NCI-H748 treated with DMSO at 0.1 percent for 48 hours (cell line): ENCODE measurements around the gene JAKMIP2.
A peak's percentile ranks its signal among the peaks of the same experiment; 100 is the strongest.

Source experiments
- DNase-seq: peaks from one replicate; lab custom pipeline; 2025; lab: John Stamatoyannopoulos, UW

JAKMIP2 gene

DNA sequence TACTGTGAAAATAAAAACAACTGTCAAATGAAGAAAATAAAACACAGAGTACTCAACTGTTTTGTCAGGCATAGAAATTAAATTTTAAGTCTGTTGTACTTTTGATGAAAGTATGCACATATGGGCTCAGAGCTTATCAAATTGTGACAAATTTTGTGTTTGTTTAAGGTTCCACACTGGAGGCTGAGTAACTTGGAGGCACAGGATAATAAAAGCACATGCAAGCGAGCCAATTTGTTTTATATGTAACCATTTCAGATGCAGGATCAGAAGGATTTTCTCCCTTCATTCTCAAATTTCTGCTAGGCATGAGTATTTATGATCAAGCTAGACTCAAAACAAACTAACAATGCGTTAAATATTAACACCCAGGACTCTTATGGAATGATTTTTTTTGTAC lies 87.8 kb downstream of the JAKMIP2 start:
- no peak for DNase-seq

DNA sequence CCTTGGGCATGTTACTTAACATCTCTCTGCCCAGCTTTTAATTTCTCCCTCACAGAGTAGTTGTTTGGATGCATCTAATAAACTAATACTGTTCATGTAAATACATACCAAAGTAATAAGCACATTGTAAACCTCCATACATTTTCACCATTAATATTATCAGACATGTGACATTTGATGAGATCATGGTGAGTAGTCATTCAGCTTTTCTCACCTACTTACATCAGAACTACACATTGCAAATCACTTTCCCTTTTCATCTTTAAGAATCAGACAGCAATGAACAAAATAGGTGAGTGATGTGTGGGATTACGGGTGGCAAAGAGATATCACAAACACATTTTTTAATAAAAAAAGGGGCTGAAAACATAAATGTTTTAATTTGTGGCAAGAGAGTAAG lies 89.3 kb downstream of the JAKMIP2 start:
- no peak for DNase-seq

GRCh38 chr5:147691130-147691529 lies 91.4 kb downstream of the JAKMIP2 start:
- DNase-seq: no peak

DNA sequence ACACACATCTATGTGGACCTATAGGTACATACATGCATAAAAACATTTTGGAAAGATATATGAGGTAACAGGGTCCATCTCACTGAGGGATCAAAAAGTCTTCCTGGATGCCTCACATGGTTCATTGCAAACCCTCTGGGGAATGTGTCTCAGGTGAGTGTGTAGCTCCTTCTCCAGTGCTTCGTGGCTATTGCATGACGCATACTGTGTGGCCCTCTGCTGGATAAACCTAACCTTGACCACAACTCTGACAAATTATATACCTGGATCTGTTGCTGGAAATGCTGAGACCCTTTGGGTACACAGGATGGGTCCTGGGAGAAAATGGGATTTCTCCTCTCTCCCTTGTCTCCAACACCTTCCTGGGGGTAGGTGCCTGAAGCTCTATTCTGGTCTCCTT lies 91.9 kb downstream of the JAKMIP2 start:
- DNase-seq: peak; percentile 3

GRCh38 chr5:147689426-147689825 lies 93.1 kb downstream of the JAKMIP2 start:
- no peak for DNase-seq

- DNase-seq: no peak
Measured at GRCh38 chr5:147688656-147689356, 93.7 kb downstream of the JAKMIP2 start.

GRCh38 chr5:147687118-147687517 lies 95.4 kb downstream of the JAKMIP2 start:
- DNase-seq: peak; percentile 94

- DNase-seq: no peak
Measured at GRCh38 chr5:147686421-147686820, 96.1 kb downstream of the JAKMIP2 start.

GRCh38 chr5:147685993-147686392 lies 96.5 kb downstream of the JAKMIP2 start:
- DNase-seq: no peak

DNA sequence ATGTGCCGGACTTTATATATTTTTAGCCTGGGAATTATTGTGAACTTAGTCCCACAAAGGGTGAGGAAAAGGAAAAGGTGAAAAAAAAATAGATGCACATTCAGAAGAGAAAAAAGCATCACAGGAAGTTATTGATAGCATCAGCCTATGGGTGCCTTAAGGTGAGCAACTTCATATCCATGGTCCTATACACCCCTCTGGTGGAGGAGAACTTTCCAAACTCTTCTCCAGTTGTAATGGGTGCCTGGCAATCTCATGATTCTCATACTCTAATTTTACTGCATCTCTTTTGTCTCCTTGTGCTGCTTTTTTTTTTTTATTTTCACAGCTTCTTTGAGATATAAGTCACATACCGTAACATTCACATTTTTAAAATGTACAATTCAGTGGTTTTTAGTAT lies 107.4 kb downstream of the JAKMIP2 start:
- DNase-seq: no peak

DNA sequence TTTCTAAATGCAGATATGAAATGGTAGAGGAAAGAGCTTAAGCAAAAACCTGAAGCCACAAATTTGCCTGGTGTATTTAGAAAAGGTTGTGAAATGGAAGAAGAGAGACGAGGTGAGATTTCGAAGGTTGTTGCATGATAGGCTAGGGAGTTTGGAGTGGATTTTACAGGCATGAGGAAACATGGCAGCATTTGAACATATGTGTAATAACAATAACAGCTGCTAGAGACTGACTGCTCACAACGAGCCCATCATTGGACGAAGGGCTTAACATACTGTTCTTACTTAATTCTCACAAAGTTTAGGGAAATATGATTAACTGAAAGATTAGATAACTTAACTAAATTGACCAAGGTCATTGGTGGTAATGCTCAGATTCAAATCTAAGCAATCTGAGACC lies 108.1 kb downstream of the JAKMIP2 start:
- DNase-seq: no peak

GRCh38 chr5:147673791-147674190 lies 108.7 kb downstream of the JAKMIP2 start:
- DNase-seq: no peak

DNA sequence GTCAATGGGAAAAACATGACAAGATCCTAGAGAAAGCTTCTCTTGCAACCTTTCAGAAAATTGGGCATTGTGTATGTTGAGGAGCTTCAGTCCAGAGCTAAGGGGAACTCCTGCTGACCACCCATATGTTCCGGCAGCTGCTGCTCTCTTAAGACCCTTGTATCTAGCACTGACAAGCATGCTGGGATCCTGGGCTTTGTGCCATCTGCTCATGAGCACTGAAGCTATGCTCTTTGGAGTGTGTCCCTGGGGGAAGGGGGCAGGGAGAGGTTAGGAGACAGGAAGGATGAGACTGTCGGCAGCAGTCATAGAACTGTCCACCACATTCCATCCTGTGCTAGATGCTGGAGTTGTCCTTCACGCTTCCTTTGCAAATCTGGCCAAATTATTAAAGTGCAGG lies 109.3 kb downstream of the JAKMIP2 start:
- DNase-seq: no peak

DNA sequence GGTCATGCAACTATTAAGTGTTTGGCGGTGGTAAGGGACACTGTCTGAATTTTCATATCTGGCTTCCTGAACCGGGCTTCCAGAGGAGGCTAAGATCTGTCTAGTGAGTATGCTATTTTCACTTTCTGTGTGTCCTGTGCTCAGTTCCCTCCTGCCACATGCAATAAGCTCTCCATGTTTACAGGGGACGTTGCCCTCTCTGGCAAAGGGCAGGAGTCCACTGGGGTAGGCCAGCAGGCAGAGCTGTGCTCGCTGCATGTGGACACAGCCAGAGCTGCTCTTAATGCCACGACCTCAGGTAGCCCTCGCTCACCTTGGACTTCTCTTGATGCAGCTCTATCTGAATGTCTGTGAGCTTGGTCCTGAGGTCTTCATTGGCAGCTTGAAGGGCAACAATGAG lies 111.2 kb downstream of the JAKMIP2 start:
- no peak for DNase-seq

- no peak for DNase-seq
Measured at GRCh38 chr5:147670815-147671214, 111.7 kb downstream of the JAKMIP2 start.

DNA sequence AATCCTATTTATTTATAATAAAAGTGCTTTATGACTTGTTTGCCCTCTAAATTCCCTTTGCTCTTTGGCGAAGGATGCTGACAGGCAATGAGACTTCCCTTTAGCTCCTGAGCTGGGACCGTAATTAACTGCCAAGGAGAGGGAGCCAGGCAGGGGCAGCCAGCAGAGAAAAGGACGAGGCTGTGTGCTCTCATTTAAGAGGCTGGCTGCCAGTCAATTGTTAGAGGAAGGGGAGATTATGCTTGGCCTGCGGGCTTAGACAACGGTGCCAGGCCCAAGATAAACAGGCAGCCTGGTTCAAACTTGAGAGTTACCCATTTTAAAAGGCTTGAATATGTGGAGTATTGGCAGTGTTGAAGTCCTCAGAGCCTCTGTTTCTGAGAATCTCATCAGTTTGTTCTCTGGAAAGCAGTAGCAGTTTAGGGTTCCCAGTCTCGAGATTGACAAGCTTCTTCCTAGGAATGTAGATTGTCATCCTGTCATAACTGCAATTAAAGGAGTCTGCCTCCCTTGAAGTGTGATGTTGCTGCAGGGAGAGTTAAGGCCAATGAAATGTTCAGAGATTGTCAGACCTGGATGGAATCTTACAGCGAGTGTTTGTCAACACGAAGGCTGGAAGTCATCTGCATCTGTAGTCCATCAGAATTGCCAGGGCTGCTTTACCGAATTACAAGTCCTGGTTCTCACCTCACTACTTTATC lies 113.2 kb downstream of the JAKMIP2 start:
- DNase-seq: no peak

GRCh38 chr5:147668385-147668784 lies 114.1 kb downstream of the JAKMIP2 start:
- DNase-seq: no peak

- DNase-seq: no peak
Measured at GRCh38 chr5:147667363-147667762, 115.2 kb downstream of the JAKMIP2 start.

GRCh38 chr5:147666419-147666818 lies 116.1 kb downstream of the JAKMIP2 start:
- no peak for DNase-seq

DNA sequence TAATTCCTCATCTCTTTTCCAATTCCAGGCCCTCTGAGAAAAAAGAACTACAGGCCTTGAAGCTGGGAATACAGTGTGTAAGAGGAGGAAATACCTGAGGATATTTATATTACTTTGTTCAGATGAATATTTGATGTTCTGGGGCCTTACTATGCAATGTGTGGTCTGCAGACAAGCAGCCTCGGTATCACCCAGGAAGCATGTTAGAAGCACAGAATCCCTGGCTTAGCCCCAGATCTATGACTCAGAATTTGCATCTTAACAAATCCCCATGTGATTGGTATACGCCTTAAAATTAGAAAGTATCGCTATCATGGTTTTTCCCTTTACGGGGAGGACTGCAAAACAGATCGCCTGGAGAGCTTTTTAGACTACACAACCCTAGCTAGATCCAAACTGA lies 121.0 kb downstream of the JAKMIP2 start:
- DNase-seq: no peak

GRCh38 chr5:147659166-147659929 lies 123.2 kb downstream of the JAKMIP2 start:
- no peak for DNase-seq

- no peak for DNase-seq
Measured at GRCh38 chr5:147658293-147658932, 124.1 kb downstream of the JAKMIP2 start.

GRCh38 chr5:147648597-147648996 lies 133.9 kb downstream of the JAKMIP2 start:
- DNase-seq: no peak
